Measurements from ENCODE around the gene KY.

The KY gene

GRCh38 chr3:134667956-134668355 lies 17.1 kb upstream of the KY start:
- no peak for DNase-seq (ENCODE audit: low spot score)

- DNase-seq (ENCODE audit: low spot score): no peak
These were observed 16.6 kb upstream of the KY start for GRCh38 chr3:134667406-134667805.

- no peak for DNase-seq (ENCODE audit: low spot score)
These were observed 16.1 kb upstream of the KY start for GRCh38 chr3:134666885-134667284.

- no peak for DNase-seq (ENCODE audit: low spot score)
These were observed 15.6 kb upstream of the KY start for GRCh38 chr3:134666466-134666865.

- no peak for DNase-seq (ENCODE audit: low spot score)
These were observed 15.2 kb upstream of the KY start for GRCh38 chr3:134666052-134666451.

GRCh38 chr3:134665243-134665642 lies 14.4 kb upstream of the KY start:
- no peak for DNase-seq (ENCODE audit: low spot score)

- no peak for DNase-seq (ENCODE audit: low spot score)
These were observed 13.1 kb upstream of the KY start for GRCh38 chr3:134663721-134664456.

GRCh38 chr3:134660046-134660441 lies 9.2 kb upstream of the KY start:
- DNase-seq (ENCODE audit: low spot score): no peak

GRCh38 chr3:134659391-134660045 lies 8.7 kb upstream of the KY start:
- no peak for DNase-seq (ENCODE audit: low spot score)

- DNase-seq (ENCODE audit: low spot score): no peak
These were observed 7.7 kb upstream of the KY start for GRCh38 chr3:134658555-134658954.

- DNase-seq (ENCODE audit: low spot score): no peak
These were observed 5.5 kb upstream of the KY start for GRCh38 chr3:134656211-134656800.

GRCh38 chr3:134655706-134656105 lies 4.9 kb upstream of the KY start:
- no peak for DNase-seq (ENCODE audit: low spot score)

- DNase-seq (ENCODE audit: low spot score): no peak
These were observed 3.2 kb upstream of the KY start for GRCh38 chr3:134654031-134654430.

GRCh38 chr3:134652886-134653630 lies 2.2 kb upstream of the KY start:
- no peak for DNase-seq (ENCODE audit: low spot score)

- DNase-seq (ENCODE audit: low spot score): no peak
These were observed 1.6 kb upstream of the KY start for GRCh38 chr3:134652409-134652831.

GRCh38 chr3:134651347-134652041 lies 672 bp upstream of the KY start:
- no peak for DNase-seq (ENCODE audit: low spot score)

GRCh38 chr3:134649106-134649705 lies 1.6 kb downstream of the KY start:
- DNase-seq (ENCODE audit: low spot score): no peak

GRCh38 chr3:134647902-134648760 lies 2.7 kb downstream of the KY start:
- DNase-seq (ENCODE audit: low spot score): no peak

GRCh38 chr3:134646086-134646485 lies 4.7 kb downstream of the KY start:
- DNase-seq (ENCODE audit: low spot score): no peak

GRCh38 chr3:134645515-134645914 lies 5.3 kb downstream of the KY start:
- DNase-seq (ENCODE audit: low spot score): no peak

Data from kidney capillary endothelial cell (primary cell).